Heart right ventricle (tissue), 16 donors: ENCODE results near the gene STX3. TPM values are rescaled to one million over a fixed set of nuclear protein-coding genes. Genes with fewer than 3 reads are reported as not detected.

ENCODE experiments used
- ATAC-seq, 8 donors: fragments of 200-7000 bp; cut with Tn5 transposase; one replicate each; pipeline ENCODE4 v1.9.1; 2020; ENCODE audit warnings: mild to moderate bottlenecking in 8 of 8, moderate library complexity in 8 of 8, moderate number of reproducible peaks in 1 of 8
- DNase-seq, 2 donors: peaks; one replicate each; pipeline ENCODE4 v3.0.0-alpha.2; 2020
- H3K27ac ChIP-seq, 10 donors: fragments of 200-600 bp; sonication (generic) in 2 of 10; one replicate each; pipeline versions ENCODE4 v1.5.0 to v1.8.0; 2020 to 2022; ENCODE audit warnings: mild to moderate bottlenecking in 3 of 10
- H3K27me3 ChIP-seq, 7 donors: fragments of 200-600 bp; one replicate each; pipeline ENCODE4 v1.8.0; 2021 to 2022; ENCODE audit warnings: mild to moderate bottlenecking in 2 of 7
- H3K36me3 ChIP-seq, 9 donors: fragments of 200-600 bp; sonication (generic) in 1 of 9; one replicate each; pipeline versions ENCODE4 v1.5.0 to v1.8.0; 2020 to 2022; ENCODE audit warnings: mild to moderate bottlenecking in 2 of 9
- H3K4me1 ChIP-seq, 9 donors: fragments of 200-600 bp; sonication (generic) in 1 of 9; one replicate each; pipeline versions ENCODE4 v1.5.0 to v1.8.0; 2020 to 2022; ENCODE audit warnings: mild to moderate bottlenecking in 4 of 9
- H3K4me3 ChIP-seq, 10 donors: fragments of 200-600 bp; sonication (generic) in 2 of 10; one replicate each; pipeline versions ENCODE4 v1.5.0 to v1.8.0; 2020 to 2022; ENCODE audit warnings: mild to moderate bottlenecking in 7 of 10, moderate library complexity in 2 of 10
- H3K9me3 ChIP-seq, 11 donors: fragments of 200-600 bp in 10 of 11; sonication (generic) in 2 of 11; one replicate each; pipeline versions ENCODE4 v1.5.0 to v1.8.0; 2013 to 2022; ENCODE audit warnings: mild to moderate bottlenecking in 2 of 11, control low read depth in 1 of 11, moderate library complexity in 1 of 11
- CTCF ChIP-seq, 9 donors: fragments of 200-600 bp; sonication (generic) in 2 of 9; IDR thresholded peaks; one replicate each; pipeline versions ENCODE4 v1.5.0 to v1.8.0; 2021 to 2022; ENCODE audit warnings: antibody characterized with exemption in 9 of 9, mild to moderate bottlenecking in 5 of 9, moderate library complexity in 1 of 9
- WGBS, 2 donors: extraction: QIAGEN DNeasy Blood & Tissue Kit; methylation state at CpG; one replicate each; pipeline ENCODE4 v1.1.7; 2013; ENCODE audit warnings: inconsistent platforms in 1 of 2; 5-methylcytosine and 5-hydroxymethylcytosine counted together
- intact Hi-C, 10 donors: fragments of 100-400 bp; cut with DNase I; formaldehyde crosslinking; loops; one replicate each; pipeline versions ENCODE4 v1.11.1 to v1.14.2; 2022
- polyA plus RNA-seq, 2 donors: library from polyadenylated mRNA; stranded (reverse); fragments of 200-250 nt; gene quantifications; one replicate each; pipeline ENCODE4 v1.2.3, GENCODE V29; 2013
- total RNA-seq, 10 donors: library from RNA; stranded (reverse); fragmentation: NEBNext Ultra II Directional in 3 of 10; extraction: Animal tissue kit (Norgen Biotek cat#: 25700) in 3 of 10; gene quantifications; one replicate each; pipeline versions ENCODE4 v1.2.1 to v1.2.4, GENCODE V29; 2021 to 2023
- donor health status: Arrhythmogenic right ventricular cardiomyopathy.
- donor health status: ischemic (EF 13 %, LVEDD 7.1; RV severe dilation, severe dysfunction).
- donor health status: healthy with polysubstance abuse.
- donor health status: DM: no; HTN: yes; CAD: no.
- donor health status: DM: no; HTN: no; CAD: no.
- donor health status: ischemic (EF 25% LVEDD 6.9; RV normal size, moderate dysfunction).
- donor health status: ischemic (EF 25% LVEDD 5.7; RV mildly dilated, moderate dysfunction).
- donor health status: healthy.
- donor health status: DM: yes; HTN: yes; CAD: no.
- donor health status: Ischemic cardiomyopathy.
- donor health status: ischemic (EF 35%, LVEDD 5.7; RV mildly dilated, moderate dysfunction).
- donor health status: nonischemic (EF 11% LVEDD 7.7; RV severe dilation, severe dysfunction).
- donor health status: DM: yes; HTN: yes; CAD: no.
- donor health status: PGD.
- donor health status: ischemic (EF 29% LVEDD 5.4; RV normal size, mild dysfunction).
- donor health status: nonischemic (EF 23%, LVEDD 6.1; RV moderate dilation, normal function).

STX3 gene
- total and polyA plus RNA-seq, 12 donors, result 5.4 to 12.8 (median 8.7) TPM

- Histone ChIP-seq H3K27me3 (no peaks in the 10 kb centered on the region), H3K4me1 (peaks cover 0 to 27% (median 17%) of the 10 kb centered on the region in 9 donors), H3K27ac (no peak overlapping the region), H3K9me3 (no peaks in the 10 kb centered on the region), H3K4me3 (no peak overlapping the region), H3K36me3 (peaks cover 0 to 68% (median 10%) of the 10 kb centered on the region in 9 donors)
- DNase-seq (no peak), ATAC-seq (no peak)
- intact Hi-C loops, result loop anchor here in 6 of 10 donors (10.0 kb wide), 4 partner anchors 142 to 272 kb away; partner anchors contain the start of gene PATL1 (in 2 of the 6)
- WGBS, 2 donors, result 56 to 57% methylated on average over 1 of the region's 1 CpG
- no peak for TF ChIP-seq CTCF (IDR thresholded peaks at IDR 0.05)
Observed at GRCh38 chr11:59807047-59807610, 52.0 kb downstream of the STX3 start.

- H3K27ac ChIP-seq, result peak within 1 kb of the TSS; percentile 62 to 91 (median 88)
- peak within 1 kb of the TSS; percentile 82 to 97 (median 92) for H3K4me3 ChIP-seq
- peaks cover 0 to 40% (median 10%) of the 10 kb centered on the region in 9 donors for H3K36me3 ChIP-seq
- H3K4me1 ChIP-seq, result peaks cover 0 to 20% (median 13%) of the 10 kb centered on the region in 9 donors
- peak in 2 of 9 donors; percentile 17 to 23 for TF ChIP-seq CTCF (IDR thresholded peaks at IDR 0.05)
- DNase-seq (peak; percentile 85 to 88), ATAC-seq (peak; percentile 97 to 99 (median 98))
- H3K9me3 ChIP-seq, result no peaks in the 10 kb centered on the region
- no peaks in the 10 kb centered on the region for H3K27me3 ChIP-seq
- 1% methylated on average over 54 of the region's 54 CpGs for WGBS, 2 donors
- intact Hi-C loops, result loop anchor here in 1 of 10 donors (2.0 to 5.0 kb wide), 2 partner anchors 56 to 143 kb away; partner anchors contain the start of genes PATL1 and STX3
Observed at GRCh38 chr11:59810189-59810910, 55.2 kb downstream of the STX3 start, which contains the start of gene MRPL16. TSS of gene MRPL16 (minus strand) at chr11:59810778. CDS start at chr11:59810658, 120 bp downstream.

GRCh38 chr11:59810911-59811259 lies 55.7 kb downstream of the STX3 start:
- no peaks in the 10 kb centered on the region for H3K9me3 ChIP-seq
- intact Hi-C loops, result loop anchor here in 1 of 10 donors (2.0 to 5.0 kb wide), 2 partner anchors 56 to 144 kb away; partner anchors contain the start of genes PATL1 and STX3

More at GRCh38 chr11:59810911-59811259, 55.7 kb downstream of the STX3 start:
- DNase-seq (no peak), ATAC-seq (no peak)
- Histone ChIP-seq H3K4me1 (peaks cover 0 to 20% (median 13%) of the 10 kb centered on the region in 9 donors), H3K36me3 (peaks cover 0 to 35% (median 6%) of the 10 kb centered on the region in 9 donors), H3K27me3 (no peaks in the 10 kb centered on the region), H3K27ac (peak overlapping the region; percentile 62 to 91 (median 88)), H3K4me3 (peak overlapping the region; percentile 82 to 97 (median 92))
- no peak for TF ChIP-seq CTCF (IDR thresholded peaks at IDR 0.05)
- 12 to 15% methylated on average over 8 of the region's 8 CpGs for WGBS, 2 donors
